Neuronal stem cell (in vitro differentiated cells): ENCODE results near the gene AGPAT2.

Experiments used
- DNase-seq: peaks from one replicate; pipeline ENCODE4 v3.0.0-alpha.2; 2013; ENCODE audit warnings: low spot score
- H2AFZ ChIP-seq: one replicate; pipeline ENCODE4 v1.6.1; 2013; ENCODE audit warnings: mild to moderate bottlenecking, low read length, inconsistent platforms
- H2AK5ac ChIP-seq: 2 replicates; pipeline ENCODE4 v1.6.1; 2013; ENCODE audit warnings: low read depth, mild to moderate bottlenecking, inconsistent platforms, low read length, moderate library complexity, mixed read lengths
- H2BK120ac ChIP-seq: 2 replicates; pipeline ENCODE4 v1.6.1; 2013; ENCODE audit warnings: low read depth, mild to moderate bottlenecking, inconsistent platforms, low read length, moderate library complexity, mixed read lengths
- H2BK12ac ChIP-seq: one replicate; pipeline ENCODE4 v1.6.1; 2013; ENCODE audit warnings: low read length, inconsistent platforms
- H2BK15ac ChIP-seq: 2 replicates; pipeline ENCODE4 v1.6.1; 2013; ENCODE audit warnings: mild to moderate bottlenecking, low read length, inconsistent platforms, mixed read lengths
- H2BK5ac ChIP-seq: one replicate; pipeline ENCODE4 v1.6.1; 2013; ENCODE audit warnings: inconsistent platforms, mild to moderate bottlenecking, low read length, moderate library complexity
- H3K14ac ChIP-seq: one replicate; pipeline ENCODE4 v1.6.1; 2013; ENCODE audit warnings: low read length, inconsistent platforms
- H3K18ac ChIP-seq: 2 replicates; pipeline ENCODE4 v1.6.1; 2013; ENCODE audit warnings: low read length, inconsistent platforms
- H3K23ac ChIP-seq: 2 replicates; pipeline ENCODE4 v1.6.1; 2013; ENCODE audit warnings: low read depth, mild to moderate bottlenecking, mixed read lengths, low read length, inconsistent platforms; ENCODE audit not compliant: poor library complexity
- H3K27ac ChIP-seq: replicated peaks from 3 replicates; pipeline ENCODE4 v1.5.1; 2013; ENCODE audit warnings: low read length, inconsistent platforms
- H3K27me3 ChIP-seq, 3 experiments: 2 replicates each; pipeline ENCODE4 v1.6.1; 2013; ENCODE audit warnings: low read length in 3 of 3, mild to moderate bottlenecking in 2 of 3, inconsistent platforms in 1 of 3, low read depth in 1 of 3, mixed read lengths in 1 of 3, moderate library complexity in 1 of 3; ENCODE audit not compliant: control insufficient read depth in 3 of 3, insufficient read depth in 3 of 3
- H3K36me3 ChIP-seq, 2 donors: replicated peaks in 1 of 2; 2 replicates each; pipeline ENCODE4 v1.6.1; 2013; ENCODE audit warnings: low read length in 2 of 2; ENCODE audit not compliant: control insufficient read depth in 2 of 2, insufficient read depth in 2 of 2
- H3K4ac ChIP-seq: 2 replicates; pipeline ENCODE4 v1.6.1; 2013; ENCODE audit warnings: inconsistent platforms, mild to moderate bottlenecking, low read length, moderate library complexity
- H3K4me1 ChIP-seq, 2 donors: 1 replicate in 1 of 2; 2 replicates in 1 of 2; pipeline ENCODE4 v1.6.1; 2013; ENCODE audit warnings: low read length in 2 of 2, low read depth in 1 of 2; ENCODE audit not compliant: control insufficient read depth in 2 of 2, insufficient read depth in 1 of 2
- H3K4me2 ChIP-seq: one replicate; pipeline ENCODE4 v1.6.1; 2013; ENCODE audit warnings: mild to moderate bottlenecking, low read length, inconsistent platforms; ENCODE audit not compliant: insufficient read depth, poor library complexity, severe bottlenecking
- H3K4me3 ChIP-seq, 2 donors: 2 replicates each; pipeline ENCODE4 v1.5.1; 2013; ENCODE audit warnings: low read length in 2 of 2, mild to moderate bottlenecking in 2 of 2, inconsistent platforms in 1 of 2, moderate library complexity in 1 of 2
- H3K79me1 ChIP-seq: one replicate; pipeline ENCODE4 v1.6.1; 2013; ENCODE audit warnings: low read depth, mild to moderate bottlenecking, inconsistent platforms, low read length, moderate library complexity
- H3K9ac ChIP-seq: one replicate; pipeline ENCODE4 v1.6.1; 2013; ENCODE audit warnings: mild to moderate bottlenecking, low read depth, low read length, inconsistent platforms; ENCODE audit not compliant: poor library complexity
- H3K9me3 ChIP-seq, 2 donors: replicated peaks in 1 of 2; 2 replicates each; pipeline versions ENCODE3 to v1.6.1; 2013; ENCODE audit warnings: low read length in 2 of 2, mild to moderate bottlenecking in 2 of 2, inconsistent platforms in 1 of 2, low read depth in 1 of 2, mixed read lengths in 1 of 2, moderate library complexity in 1 of 2; ENCODE audit not compliant: control insufficient read depth in 2 of 2, insufficient read depth in 1 of 2
- H4K8ac ChIP-seq: one replicate; pipeline ENCODE4 v1.6.1; 2013; ENCODE audit warnings: low read depth, mild to moderate bottlenecking, inconsistent platforms, low read length, moderate library complexity
- H4K91ac ChIP-seq: one replicate; pipeline ENCODE4 v1.6.1; 2013; ENCODE audit warnings: low read length, low read depth, mild to moderate bottlenecking, inconsistent platforms; ENCODE audit not compliant: poor library complexity
- WGBS, 2 donors: extraction: QIAGEN DNeasy Blood & Tissue Kit; methylation state at CpG; one replicate each; pipeline ENCODE4 v1.1.7; 2013; ENCODE audit warnings: missing lambda C conversion rate in 2 of 2, mixed read lengths in 1 of 2; ENCODE audit not compliant: insufficient read length in 2 of 2, insufficient replicate concordance in 1 of 2; ENCODE audit errors: extremely low coverage in 2 of 2; 5-methylcytosine and 5-hydroxymethylcytosine counted together

The AGPAT2 gene

GRCh38 chr9:136681945-136682699 lies 5.1 kb downstream of the AGPAT2 start:
- H3K4me1 ChIP-seq = peaks cover 8 to 15% of the 10 kb centered on the region in 2 donors
- peak overlapping the region; percentile 63 for H2AK5ac ChIP-seq
- no peak overlapping the region for H3K9ac ChIP-seq
- H4K91ac ChIP-seq = no peak overlapping the region
- H2BK120ac ChIP-seq = no peak overlapping the region
- H3K23ac ChIP-seq = no peak overlapping the region
- WGBS, 2 donors = no CpG with 5 or more reads among the region's 20 CpGs
- DNase-seq = no peak
- H3K9me3 ChIP-seq = no peaks in the 10 kb centered on the region
- no peak overlapping the region for H4K8ac ChIP-seq
- peak overlapping the region; percentile 81 for H2BK15ac ChIP-seq
- no peak overlapping the region for H3K4ac ChIP-seq
- H3K27ac ChIP-seq = no peak overlapping the region
- no peaks in the 10 kb centered on the region for H3K79me1 ChIP-seq
- H3K36me3 ChIP-seq = no peaks in the 10 kb centered on the region
- peaks cover 5 to 27% (median 26%) of the 10 kb centered on the region in 3 experiments for H3K27me3 ChIP-seq
- H2BK5ac ChIP-seq = no peak overlapping the region
- H2BK12ac ChIP-seq = peak overlapping the region; percentile 75
- peak overlapping the region; percentile 71 for H3K14ac ChIP-seq
- H2AFZ ChIP-seq = no peak overlapping the region
- H3K4me3 ChIP-seq = no peak overlapping the region
- H3K18ac ChIP-seq = peak overlapping the region; percentile 44
- no peak overlapping the region for H3K4me2 ChIP-seq

GRCh38 chr9:136681029-136681428 lies 6.2 kb downstream of the AGPAT2 start:
- peaks cover 0 to 18% (median 16%) of the 10 kb centered on the region in 3 experiments for H3K27me3 ChIP-seq
- no peak overlapping the region for H2BK5ac ChIP-seq
- no peak overlapping the region for H4K91ac ChIP-seq
- no peak overlapping the region for H4K8ac ChIP-seq
- no peaks in the 10 kb centered on the region for H3K9me3 ChIP-seq
- no peak overlapping the region for H3K14ac ChIP-seq
- H3K9ac ChIP-seq = no peak overlapping the region
- H3K4me2 ChIP-seq = no peak overlapping the region
- H2AK5ac ChIP-seq = no peak overlapping the region
- H3K4ac ChIP-seq = no peak overlapping the region
- DNase-seq = no peak
- no peak overlapping the region for H3K4me3 ChIP-seq
- H3K36me3 ChIP-seq = no peaks in the 10 kb centered on the region
- H3K23ac ChIP-seq = no peak overlapping the region
- no peak overlapping the region for H3K18ac ChIP-seq
- WGBS, 2 donors = no CpG with 5 or more reads among the region's 17 CpGs
- H2BK15ac ChIP-seq = no peak overlapping the region
- H3K4me1 ChIP-seq = peaks cover 3 to 12% of the 10 kb centered on the region in 2 donors
- no peak overlapping the region for H2BK120ac ChIP-seq
- no peak overlapping the region for H3K27ac ChIP-seq
- no peak overlapping the region for H2BK12ac ChIP-seq
- H2AFZ ChIP-seq = no peak overlapping the region
- no peaks in the 10 kb centered on the region for H3K79me1 ChIP-seq

GRCh38 chr9:136679431-136679941 lies 7.8 kb downstream of the AGPAT2 start:
- no peaks in the 10 kb centered on the region for H3K79me1 ChIP-seq
- H3K9ac ChIP-seq = peak overlapping the region; percentile 53
- peak overlapping the region; percentile 81 for H3K23ac ChIP-seq
- H2BK120ac ChIP-seq = no peak overlapping the region
- H4K91ac ChIP-seq = no peak overlapping the region
- peak overlapping the region; percentile 2 for H2BK15ac ChIP-seq
- no peak overlapping the region for H3K4me2 ChIP-seq
- peaks cover 0 to 3% (median 2%) of the 10 kb centered on the region in 3 experiments for H3K27me3 ChIP-seq
- H3K4me3 ChIP-seq = no peak overlapping the region
- no peak for DNase-seq
- H2BK5ac ChIP-seq = no peak overlapping the region
- no peak overlapping the region for H3K27ac ChIP-seq
- no peak overlapping the region for H2BK12ac ChIP-seq
- no peaks in the 10 kb centered on the region for H3K36me3 ChIP-seq
- no peaks in the 10 kb centered on the region for H3K9me3 ChIP-seq
- no peak overlapping the region for H2AK5ac ChIP-seq
- no peak overlapping the region for H3K4ac ChIP-seq
- no peak overlapping the region for H2AFZ ChIP-seq
- no CpG with 5 or more reads among the region's 22 CpGs for WGBS, 2 donors
- H3K4me1 ChIP-seq = peaks cover 0 to 8% of the 10 kb centered on the region in 2 donors
- H3K14ac ChIP-seq = no peak overlapping the region
- no peak overlapping the region for H3K18ac ChIP-seq
- H4K8ac ChIP-seq = no peak overlapping the region

GRCh38 chr9:136678624-136679023 lies 8.6 kb downstream of the AGPAT2 start:
- H3K23ac ChIP-seq = no peak overlapping the region
- no peak overlapping the region for H3K27ac ChIP-seq
- H3K4me2 ChIP-seq = no peak overlapping the region
- H3K4me1 ChIP-seq = peaks cover 0 to 8% of the 10 kb centered on the region in 2 donors
- H3K18ac ChIP-seq = no peak overlapping the region
- no peak overlapping the region for H2AK5ac ChIP-seq
- H2AFZ ChIP-seq = no peak overlapping the region
- no peak overlapping the region for H2BK15ac ChIP-seq
- no CpG with 5 or more reads among the region's 6 CpGs for WGBS, 2 donors
- no peak overlapping the region for H3K4ac ChIP-seq
- no peaks in the 10 kb centered on the region for H3K27me3 ChIP-seq
- no peak overlapping the region for H4K91ac ChIP-seq
- no peak overlapping the region for H2BK5ac ChIP-seq
- H2BK12ac ChIP-seq = no peak overlapping the region
- no peak overlapping the region for H4K8ac ChIP-seq
- H2BK120ac ChIP-seq = no peak overlapping the region
- no peaks in the 10 kb centered on the region for H3K9me3 ChIP-seq
- H3K4me3 ChIP-seq = no peak overlapping the region
- H3K79me1 ChIP-seq = no peaks in the 10 kb centered on the region
- no peak for DNase-seq
- no peak overlapping the region for H3K14ac ChIP-seq
- no peaks in the 10 kb centered on the region for H3K36me3 ChIP-seq
- H3K9ac ChIP-seq = no peak overlapping the region
